DND-41 (cell line): ENCODE data around the gene PLGRKT.

Experiments
- ATAC-seq: fragments of 200-7000 bp; cut with Tn5 transposase; 3 replicates; pipeline ENCODE4 v1.9.1; 2021; ENCODE audit warnings: low read depth; ENCODE audit not compliant: insufficient read depth
- DNase-seq: peaks from one replicate; pipeline ENCODE4 v3.0.0-alpha.2; 2020
- H2AFZ ChIP-seq: 2 replicates; pipeline ENCODE4 v1.6.0; 2012; ENCODE audit warnings: low read depth, low read length
- H3K27ac ChIP-seq: 2 replicates; pipeline ENCODE4 v1.5.1; 2012; ENCODE audit warnings: low read length, inconsistent platforms
- H3K27me3 ChIP-seq: fragments of 200-600 bp; sonication (generic); 2 replicates; pipeline ENCODE4 v1.6.0; 2012; ENCODE audit warnings: low read length, mild to moderate bottlenecking, inconsistent platforms; ENCODE audit not compliant: insufficient read depth, poor library complexity
- H3K36me3 ChIP-seq: 2 replicates; pipeline ENCODE4 v1.5.1; 2012; ENCODE audit warnings: low read length, inconsistent platforms; ENCODE audit not compliant: insufficient read depth
- H3K4me1 ChIP-seq: 2 replicates; pipeline ENCODE4 v1.5.1; 2012; ENCODE audit warnings: mild to moderate bottlenecking, low read length; ENCODE audit not compliant: insufficient read depth
- H3K4me2 ChIP-seq: 2 replicates; pipeline ENCODE4 v1.6.0; 2012; ENCODE audit warnings: mild to moderate bottlenecking, moderate library complexity, low read length, inconsistent platforms; ENCODE audit not compliant: insufficient read depth
- H3K4me3 ChIP-seq, 2 experiments: fragments of 200-600 bp in 1 of 2; shearing (Covaris generic) in 1 of 2; 2 replicates each; pipeline ENCODE4 v1.5.1; 2012 to 2016; ENCODE audit warnings: inconsistent platforms in 2 of 2, low read length in 2 of 2, mild to moderate bottlenecking in 2 of 2, low read depth in 1 of 2, moderate library complexity in 1 of 2
- H3K79me2 ChIP-seq: 2 replicates; pipeline ENCODE4 v1.6.0; 2012; ENCODE audit warnings: low read length, inconsistent platforms; ENCODE audit not compliant: insufficient read depth
- H3K9ac ChIP-seq: 2 replicates; pipeline ENCODE4 v1.6.0; 2012; ENCODE audit warnings: low read depth, mild to moderate bottlenecking, inconsistent platforms, low read length, moderate library complexity
- H3K9me3 ChIP-seq: 2 replicates; pipeline ENCODE4 v1.5.1; 2012; ENCODE audit warnings: low read length, moderate library complexity, mild to moderate bottlenecking, inconsistent platforms; ENCODE audit not compliant: insufficient read depth, severe bottlenecking
- H4K20me1 ChIP-seq: 2 replicates; pipeline ENCODE4 v1.6.0; 2012; ENCODE audit warnings: low read length; ENCODE audit not compliant: insufficient read depth
- CTCF ChIP-seq: IDR thresholded peaks from 2 replicates; pipeline ENCODE4 v1.5.1; 2012; ENCODE audit warnings: borderline replicate concordance, low read length, moderate library complexity, mild to moderate bottlenecking; ENCODE audit not compliant: poor library complexity, severe bottlenecking; ENCODE audit errors: extremely low read depth
- EZH2 ChIP-seq: IDR thresholded peaks from 3 replicates; pipeline ENCODE4 v1.6.1; 2012; ENCODE audit warnings: borderline replicate concordance, low read depth, mild to moderate bottlenecking, moderate library complexity, low read length, inconsistent platforms; ENCODE audit not compliant: severe bottlenecking

Gene PLGRKT

GRCh38 chr9:5382479-5382878 lies 55.2 kb downstream of the PLGRKT start:
- H3K27me3 ChIP-seq: no peaks in the 10 kb centered on the region
- H3K9me3 ChIP-seq: no peaks in the 10 kb centered on the region
- no peak overlapping the region for H3K4me2 ChIP-seq
- no peak overlapping the region for H2AFZ ChIP-seq
- no peaks in the 10 kb centered on the region for H4K20me1 ChIP-seq
- no peaks in the 10 kb centered on the region for H3K4me1 ChIP-seq
- H3K79me2 ChIP-seq: no peaks in the 10 kb centered on the region
- H3K27ac ChIP-seq: no peak overlapping the region
- ATAC-seq (no peak), DNase-seq (no peak)
- no peaks in the 10 kb centered on the region for H3K36me3 ChIP-seq
- no peak for TF ChIP-seq CTCF
- TF ChIP-seq EZH2: no peak
- H3K9ac ChIP-seq: no peak overlapping the region
- H3K4me3 ChIP-seq: no peak overlapping the region

- ATAC-seq: no peak
- H3K9me3 ChIP-seq: no peaks in the 10 kb centered on the region
- TF ChIP-seq CTCF: no peak
- TF ChIP-seq EZH2: no peak
- no peak overlapping the region for H3K27ac ChIP-seq
- H3K4me2 ChIP-seq: no peak overlapping the region
- H3K27me3 ChIP-seq: no peaks in the 10 kb centered on the region
- no peak overlapping the region for H3K9ac ChIP-seq
- H3K36me3 ChIP-seq: no peaks in the 10 kb centered on the region
- no peak overlapping the region for H2AFZ ChIP-seq
- H4K20me1 ChIP-seq: no peaks in the 10 kb centered on the region
- no peak overlapping the region for H3K4me3 ChIP-seq
- no peaks in the 10 kb centered on the region for H3K79me2 ChIP-seq
- no peaks in the 10 kb centered on the region for H3K4me1 ChIP-seq
- DNase-seq: no peak
Observed at GRCh38 chr9:5375790-5376477, 61.8 kb downstream of the PLGRKT start.

- Histone ChIP-seq H3K79me2 (no peaks in the 10 kb centered on the region), H3K4me1 (no peaks in the 10 kb centered on the region), H3K4me3 (no peak overlapping the region), H3K4me2 (no peak overlapping the region), H2AFZ (no peak overlapping the region), H3K36me3 (no peaks in the 10 kb centered on the region), H3K27me3 (no peaks in the 10 kb centered on the region), H3K27ac (no peak overlapping the region), H3K9ac (no peak overlapping the region), H3K9me3 (no peaks in the 10 kb centered on the region), H4K20me1 (no peaks in the 10 kb centered on the region)
- ATAC-seq (no peak), DNase-seq (no peak)
- TF ChIP-seq CTCF: no peak
- TF ChIP-seq EZH2: no peak
Observed at GRCh38 chr9:5375091-5375490, 62.6 kb downstream of the PLGRKT start.
